ACC112 (cell line): ENCODE results near the gene TNNI3K.

Source experiments
- H2AFZ ChIP-seq: fragments of 200-600 bp; sonication (generic); one replicate; pipeline ENCODE4 v1.6.0; 2017; ENCODE audit warnings: antibody characterized with exemption, low read length; ENCODE audit not compliant: unreplicated experiment
- H3K27ac ChIP-seq: fragments of 200-600 bp; sonication (generic); 2 replicates; pipeline ENCODE4 v1.5.1; 2014; ENCODE audit warnings: low read depth, mild to moderate bottlenecking, antibody characterized with exemption, low read length, moderate library complexity
- H3K27me3 ChIP-seq: fragments of 200-600 bp; sonication (generic); 2 replicates; pipeline ENCODE4 v1.6.1; 2014; ENCODE audit warnings: mild to moderate bottlenecking, antibody characterized with exemption, low read length, moderate library complexity, mixed read lengths; ENCODE audit not compliant: insufficient read depth
- H3K36me3 ChIP-seq: fragments of 200-600 bp; sonication (generic); 2 replicates; pipeline ENCODE4 v1.6.1; 2016; ENCODE audit warnings: mild to moderate bottlenecking, antibody characterized with exemption, low read length, moderate library complexity, mixed read lengths; ENCODE audit not compliant: insufficient read depth
- H3K4me1 ChIP-seq: fragments of 200-600 bp; sonication (generic); one replicate; pipeline ENCODE4 v1.6.1; 2016; ENCODE audit warnings: low read length, mixed read lengths; ENCODE audit not compliant: insufficient read depth, unreplicated experiment, control insufficient read depth
- H3K4me3 ChIP-seq: fragments of 200-600 bp; sonication (generic); 2 replicates; pipeline ENCODE4 v1.5.1; 2014; ENCODE audit warnings: mild to moderate bottlenecking, low read depth, low read length
- H3K79me2 ChIP-seq: fragments of 200-600 bp; sonication (generic); one replicate; pipeline ENCODE4 v1.6.0; 2016; ENCODE audit warnings: low read length; ENCODE audit not compliant: control insufficient read depth, unreplicated experiment, insufficient read depth

The TNNI3K gene

DNA sequence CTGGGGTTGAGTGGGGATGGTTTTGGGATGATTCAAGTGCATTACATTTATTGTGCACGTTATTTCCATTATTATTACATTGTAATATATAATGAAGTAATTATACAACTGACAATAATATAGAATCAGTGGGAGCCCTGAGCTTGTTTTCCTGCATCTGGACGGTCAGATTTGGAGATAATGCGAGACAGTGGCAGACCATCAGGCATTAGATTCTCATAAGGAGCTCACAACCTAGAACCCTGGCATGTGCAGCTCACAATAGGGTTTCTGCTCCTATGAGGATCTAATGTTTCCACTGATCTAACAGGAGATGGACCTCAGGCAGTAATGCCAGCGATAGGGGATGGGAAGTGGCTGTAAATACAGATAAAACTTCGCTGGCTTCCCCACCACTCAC, 355.1 kb downstream of the TNNI3K start:
- H3K4me1 ChIP-seq: no peaks in the 10 kb centered on the region
- H3K27ac ChIP-seq: no peak overlapping the region

DNA sequence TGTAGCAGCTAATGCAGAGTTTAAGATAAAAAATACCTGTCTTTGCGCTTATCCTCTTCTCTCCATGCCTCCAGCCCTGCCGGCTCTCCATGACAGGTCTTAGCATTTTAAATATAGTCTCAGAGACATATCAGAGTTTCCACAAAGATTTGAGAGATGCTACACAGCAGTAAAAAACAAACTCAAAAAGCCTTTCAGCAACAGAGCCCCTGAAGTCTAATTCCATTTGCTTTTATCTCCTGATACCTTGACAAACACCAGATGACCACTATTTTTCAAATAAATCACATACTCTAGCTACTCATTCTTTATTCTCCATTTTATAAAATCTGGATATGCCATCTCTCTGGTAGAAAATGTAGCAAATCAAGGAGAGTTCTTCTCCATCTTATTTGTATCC, 356.8 kb downstream of the TNNI3K start:
- H3K79me2 ChIP-seq: no peaks in the 10 kb centered on the region
- no peak overlapping the region for H3K4me3 ChIP-seq
- H3K27ac ChIP-seq: no peak overlapping the region
- no peaks in the 10 kb centered on the region for H3K27me3 ChIP-seq
- H3K4me1 ChIP-seq: no peaks in the 10 kb centered on the region
- no peaks in the 10 kb centered on the region for H3K36me3 ChIP-seq
- H2AFZ ChIP-seq: no peak overlapping the region

More for the DNA sequence above, 355.1 kb downstream of the TNNI3K start:
- Histone ChIP-seq H3K4me3 (no peak overlapping the region), H3K79me2 (no peaks in the 10 kb centered on the region), H2AFZ (no peak overlapping the region), H3K27me3 (no peaks in the 10 kb centered on the region), H3K36me3 (no peaks in the 10 kb centered on the region)

DNA sequence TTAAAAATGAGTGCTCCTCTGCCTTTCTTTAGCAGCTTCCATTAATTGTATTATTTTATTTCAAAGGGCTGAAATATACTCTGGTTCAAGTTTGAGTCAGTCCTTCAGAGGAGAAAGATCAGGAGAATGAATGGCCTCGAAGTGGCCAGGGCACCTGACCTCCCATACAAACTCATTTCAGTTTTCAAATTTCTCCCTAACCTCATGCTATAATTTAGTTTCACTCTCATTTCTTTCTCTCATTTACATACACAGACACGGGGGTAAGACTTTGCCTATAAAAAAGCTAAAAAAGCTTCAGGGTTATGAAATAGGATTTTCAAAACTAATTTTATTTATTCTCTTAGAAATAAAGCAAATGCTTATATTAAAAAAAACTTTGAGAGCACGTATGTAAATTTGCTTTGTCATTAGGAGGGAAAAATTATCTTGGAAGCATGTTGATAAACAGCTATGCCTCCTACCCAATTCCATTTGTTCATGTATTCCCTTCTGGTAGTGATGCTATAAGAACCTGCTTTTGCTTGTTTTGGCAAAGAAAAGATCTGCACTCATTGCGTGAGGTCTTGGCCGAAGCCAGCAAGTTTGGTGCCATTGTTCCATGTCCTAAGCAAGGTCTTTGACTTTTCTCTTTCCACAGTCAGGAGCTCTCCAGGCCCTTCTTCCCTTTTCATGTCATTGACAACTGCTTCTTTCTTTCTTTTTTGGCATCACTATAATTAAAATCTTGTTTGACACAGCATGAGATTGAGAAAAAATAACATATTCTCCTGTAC, 357.6 kb downstream of the TNNI3K start:
- Histone ChIP-seq H3K79me2 (no peaks in the 10 kb centered on the region), H3K4me1 (no peaks in the 10 kb centered on the region), H2AFZ (no peak overlapping the region), H3K27ac (no peak overlapping the region), H3K36me3 (no peaks in the 10 kb centered on the region), H3K27me3 (no peaks in the 10 kb centered on the region), H3K4me3 (no peak overlapping the region)
